Astrocyte of the spinal cord (primary cell): ENCODE results near the gene MACROD2.
"Not testable (repeated sequence)": the region's sequence is repeated elsewhere in the genome, so short reads cannot be mapped to it uniquely, and the experiment has no call there.

Experiments used
- DNase-seq: peaks from one replicate; pipeline ENCODE4 v3.0.0; 2011; ENCODE audit warnings: low read depth, low spot score
- H3K4me3 ChIP-seq: 2 replicates; pipeline ENCODE4 v1.5.1; 2011; ENCODE audit warnings: low read depth, mild to moderate bottlenecking, low read length, moderate library complexity
- in situ Hi-C: cut with HindIII; loops from 2 replicates; pipeline ENCODE4 v1.10.0; 2017; ENCODE audit warnings: low sequenced_read_pairs
- TF ChIP-seq, protein P1 (sequence below): IDR thresholded peaks from 2 replicates; pipeline ENCODE4 v1.5.1; 2012; ENCODE audit warnings: low read depth, mild to moderate bottlenecking, low read length, inconsistent platforms

Gene MACROD2

DNA sequence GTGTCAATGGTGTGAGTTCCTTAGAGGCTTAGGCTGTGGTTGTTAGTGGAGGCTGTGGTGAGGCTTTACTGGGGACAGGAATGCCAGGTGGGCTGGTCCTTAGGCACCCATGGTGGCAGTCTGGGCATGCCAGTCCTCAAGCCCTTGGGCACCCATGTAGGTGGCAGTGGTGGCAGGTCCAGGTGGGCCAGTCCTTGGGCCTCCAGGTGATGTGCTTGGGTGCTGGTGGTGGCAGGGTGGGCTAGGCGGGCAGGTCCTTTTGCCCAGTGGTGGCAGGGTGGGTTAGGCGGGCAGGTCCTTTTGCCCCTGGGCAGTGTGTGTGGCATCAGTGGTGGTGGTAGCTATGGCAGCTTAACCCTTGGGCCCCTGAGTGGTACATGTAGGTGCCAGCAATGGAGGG lies 208.3 kb downstream of the MACROD2 start:
- in situ Hi-C loops: no loop called here
- no peak overlapping the region for H3K4me3 ChIP-seq
- no peak for DNase-seq
- TF ChIP-seq, protein P1, sequence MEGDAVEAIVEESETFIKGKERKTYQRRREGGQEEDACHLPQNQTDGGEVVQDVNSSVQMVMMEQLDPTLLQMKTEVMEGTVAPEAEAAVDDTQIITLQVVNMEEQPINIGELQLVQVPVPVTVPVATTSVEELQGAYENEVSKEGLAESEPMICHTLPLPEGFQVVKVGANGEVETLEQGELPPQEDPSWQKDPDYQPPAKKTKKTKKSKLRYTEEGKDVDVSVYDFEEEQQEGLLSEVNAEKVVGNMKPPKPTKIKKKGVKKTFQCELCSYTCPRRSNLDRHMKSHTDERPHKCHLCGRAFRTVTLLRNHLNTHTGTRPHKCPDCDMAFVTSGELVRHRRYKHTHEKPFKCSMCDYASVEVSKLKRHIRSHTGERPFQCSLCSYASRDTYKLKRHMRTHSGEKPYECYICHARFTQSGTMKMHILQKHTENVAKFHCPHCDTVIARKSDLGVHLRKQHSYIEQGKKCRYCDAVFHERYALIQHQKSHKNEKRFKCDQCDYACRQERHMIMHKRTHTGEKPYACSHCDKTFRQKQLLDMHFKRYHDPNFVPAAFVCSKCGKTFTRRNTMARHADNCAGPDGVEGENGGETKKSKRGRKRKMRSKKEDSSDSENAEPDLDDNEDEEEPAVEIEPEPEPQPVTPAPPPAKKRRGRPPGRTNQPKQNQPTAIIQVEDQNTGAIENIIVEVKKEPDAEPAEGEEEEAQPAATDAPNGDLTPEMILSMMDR: no peak

DNA sequence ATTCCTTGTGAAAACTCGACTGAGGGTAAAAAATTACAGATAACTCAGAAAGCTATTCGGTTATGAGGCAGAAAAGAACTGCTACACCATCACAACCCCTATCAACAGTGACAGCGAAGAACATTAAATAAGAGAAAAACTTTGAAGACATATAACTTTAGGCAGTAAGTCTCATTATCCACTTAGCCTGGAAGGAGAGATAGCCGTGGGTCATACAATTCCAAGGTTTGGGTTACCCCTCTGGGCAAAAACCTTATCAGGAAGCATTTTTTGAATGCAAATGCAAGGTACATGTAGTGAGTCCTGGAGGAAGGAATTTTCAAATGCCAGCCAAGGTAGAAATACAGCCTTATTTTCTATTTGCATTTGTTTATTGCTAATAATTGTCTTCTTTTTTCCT lies 212.3 kb downstream of the MACROD2 start:
- TF ChIP-seq, protein P1: no peak
- no peak overlapping the region for H3K4me3 ChIP-seq
- in situ Hi-C loops: no loop called here
- DNase-seq: no peak

DNA sequence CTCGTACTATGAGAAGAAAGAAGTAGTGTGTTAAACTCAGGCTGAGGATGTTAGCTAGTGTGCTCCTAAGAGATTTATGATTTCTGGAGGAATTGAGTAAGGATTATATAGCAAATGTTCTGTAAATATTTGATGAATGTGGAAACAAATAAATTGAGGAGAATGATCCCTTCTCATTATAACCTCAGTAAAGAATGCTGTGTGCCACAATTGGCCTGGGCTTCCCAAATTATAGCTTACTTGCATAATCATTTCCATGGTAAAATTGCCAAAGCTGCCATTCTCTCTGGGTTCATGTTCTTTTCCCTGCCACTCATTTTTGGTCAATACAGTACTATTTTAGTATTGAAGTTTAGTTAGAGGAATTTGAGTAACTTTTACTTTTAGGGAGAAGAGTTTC lies 213.6 kb downstream of the MACROD2 start:
- TF ChIP-seq, protein P1: no peak

DNA sequence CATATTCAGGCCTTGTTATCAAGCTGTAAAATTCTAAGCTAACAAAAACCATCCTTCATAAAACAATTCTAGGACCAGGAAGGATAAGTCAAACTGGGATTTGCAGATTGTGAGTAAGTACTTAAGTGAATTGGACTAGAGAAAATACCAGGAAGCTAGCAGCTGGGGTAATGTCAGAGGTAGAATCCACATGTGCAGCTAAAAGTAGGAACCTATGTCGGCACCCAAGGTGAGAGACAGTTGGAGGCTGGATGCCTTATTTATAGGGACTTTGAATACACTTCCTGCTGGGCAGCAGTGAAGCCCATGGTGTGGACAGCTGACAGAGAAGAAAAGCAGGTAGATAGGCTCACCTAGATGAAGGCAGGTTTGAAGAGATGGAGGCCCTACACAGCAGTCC lies 214.8 kb downstream of the MACROD2 start:
- DNase-seq: no peak
- in situ Hi-C loops: no loop called here
- TF ChIP-seq, protein P1: no peak
- no peak overlapping the region for H3K4me3 ChIP-seq

More for the DNA sequence above, 213.6 kb downstream of the MACROD2 start:
- DNase-seq: no peak
- no peak overlapping the region for H3K4me3 ChIP-seq
- in situ Hi-C loops: no loop called here

DNA sequence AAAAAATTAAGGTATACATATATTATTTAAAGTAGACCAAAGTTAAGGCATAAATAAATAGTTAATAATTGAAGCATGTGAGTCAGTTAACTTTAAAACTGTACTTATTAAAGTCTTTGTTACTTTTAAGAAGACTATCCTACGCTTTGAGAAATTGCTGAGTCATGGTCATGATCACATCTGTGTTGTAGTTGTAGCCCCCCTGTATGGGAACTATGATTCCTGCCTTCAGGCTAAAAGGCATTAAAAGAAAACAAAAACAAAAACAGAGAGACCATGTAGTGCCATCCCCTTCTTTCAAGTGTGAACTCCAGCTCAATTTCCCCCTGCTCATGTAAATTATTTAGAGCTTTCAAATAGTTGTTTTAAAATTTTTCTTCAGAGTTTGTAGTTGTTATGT lies 218.7 kb downstream of the MACROD2 start:
- TF ChIP-seq, protein P1: no peak
- H3K4me3 ChIP-seq: no peak overlapping the region
- in situ Hi-C loops: no loop called here
- DNase-seq: no peak

DNA sequence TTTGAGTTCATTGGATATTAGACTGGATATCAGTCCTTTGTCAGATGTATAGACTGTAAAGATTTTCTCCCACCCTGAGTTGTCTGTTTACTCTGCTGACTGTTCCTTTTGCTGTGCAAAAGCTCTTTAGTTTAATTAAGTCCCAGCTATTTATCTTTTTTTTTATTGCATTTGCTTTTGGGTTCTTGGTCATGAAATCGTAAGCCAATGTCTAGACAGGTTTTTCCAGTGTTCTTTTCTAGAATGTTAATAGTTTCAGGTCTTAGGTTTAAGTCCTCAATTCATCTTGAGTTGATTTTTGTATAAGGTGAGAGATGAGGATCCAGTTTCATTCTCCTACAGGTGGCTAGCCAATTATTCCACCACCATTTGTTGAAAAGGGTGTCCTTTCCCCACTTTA lies 220.6 kb downstream of the MACROD2 start:
- H3K4me3 ChIP-seq, DNase-seq, in situ Hi-C loops: not testable (repeated sequence)

DNA sequence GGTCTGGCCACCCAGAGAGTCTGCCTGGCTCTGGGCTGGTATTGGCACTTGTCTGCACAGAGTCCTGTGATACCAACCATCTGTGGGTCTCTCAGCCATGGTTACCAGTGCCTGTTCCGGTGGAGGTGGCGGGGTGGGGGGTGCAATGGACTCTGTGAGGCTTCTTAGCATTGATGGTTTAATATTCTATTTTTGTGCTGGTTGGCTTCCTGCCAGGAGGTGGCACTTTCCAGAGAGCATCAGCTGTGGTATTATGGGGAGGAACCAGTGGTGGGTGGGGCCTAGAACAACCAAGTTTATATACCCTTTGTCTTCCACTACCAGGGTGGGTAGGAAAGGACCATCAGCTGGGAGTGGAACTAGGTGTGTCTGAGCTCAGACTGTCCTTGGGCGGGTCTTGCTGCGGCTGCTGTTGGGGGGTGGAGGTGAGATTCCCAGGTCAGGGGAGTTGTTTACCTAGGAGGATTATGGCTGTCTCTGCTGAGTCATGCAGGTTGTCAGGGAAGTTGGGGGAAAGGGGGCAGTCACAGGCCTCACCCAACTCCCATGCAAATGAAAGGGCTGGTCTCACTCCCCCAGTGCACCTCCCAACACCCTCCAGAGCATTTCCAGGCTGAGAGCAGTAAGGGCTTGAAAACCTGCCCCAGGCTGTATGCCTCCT lies 224.6 kb downstream of the MACROD2 start:
- no peak overlapping the region for H3K4me3 ChIP-seq
- TF ChIP-seq, protein P1: no peak
- in situ Hi-C loops: no loop called here
- DNase-seq: no peak
